IMR-90 (cell line): ENCODE measurements around the gene YARS2. TPM values are rescaled to one million over a fixed set of nuclear protein-coding genes. Genes with fewer than 3 reads are reported as not detected.

Experiments used
- ATAC-seq: fragments of 200-7000 bp; cut with Tn5 transposase; 2 replicates; pipeline ENCODE4 v1.9.1; 2020; ENCODE audit warnings: low read depth, mild to moderate bottlenecking, moderate library complexity
- BruUV-seq: library from RNA; stranded (reverse); fragments of 400-500 nt; replicated peaks from 2 replicates; lab custom pipeline; 2021; lab: Mats Ljungman, UMichigan
- CTCF ChIA-PET: fragments of 300-600 bp; formaldehyde crosslinking; extraction: SDS; loops from one replicate; lab custom pipeline; 2021; ENCODE audit warnings: antibody characterized with exemption; lab: Yijun Ruan, JAX
- POLR2A ChIA-PET: fragments of 300-600 bp; sonication (Branson Sonifier 250); formaldehyde crosslinking; loops from one replicate; lab custom pipeline; 2022; ENCODE audit warnings: antibody characterized with exemption; ENCODE audit not compliant: unreplicated experiment; lab: Charles Lee
- DNase-seq: peaks from one replicate; pipeline ENCODE4 v3.0.0; 2013
- H2AFZ ChIP-seq: replicated peaks from 2 replicates; pipeline ENCODE3; 2013; ENCODE audit warnings: low read length, mild to moderate bottlenecking; ENCODE audit not compliant: poor library complexity
- H2AK5ac ChIP-seq: 2 replicates; pipeline ENCODE4 v1.6.1; 2013; ENCODE audit warnings: low read depth, low read length, inconsistent platforms
- H2AK9ac ChIP-seq: replicated peaks from 2 replicates; pipeline ENCODE3; 2013; ENCODE audit warnings: mild to moderate bottlenecking, low read depth, low read length, moderate library complexity; ENCODE audit not compliant: poor library complexity
- H2BK120ac ChIP-seq: 2 replicates; pipeline ENCODE4 v1.6.1; 2013; ENCODE audit warnings: low read depth, low read length, inconsistent platforms
- H2BK15ac ChIP-seq: 3 replicates; pipeline ENCODE4 v1.6.1; 2013; ENCODE audit warnings: low read depth, low read length, inconsistent platforms
- H2BK20ac ChIP-seq: 2 replicates; pipeline ENCODE4 v1.6.1; 2013; ENCODE audit warnings: low read depth, mild to moderate bottlenecking, inconsistent platforms, low read length, moderate library complexity
- H2BK5ac ChIP-seq: 2 replicates; pipeline ENCODE4 v1.6.1; 2013; ENCODE audit warnings: mild to moderate bottlenecking, low read depth, low read length, inconsistent platforms; ENCODE audit not compliant: poor library complexity, severe bottlenecking
- H3K14ac ChIP-seq: replicated peaks from 2 replicates; pipeline ENCODE4 v1.6.1; 2013; ENCODE audit warnings: low read depth, low read length, inconsistent platforms
- H3K18ac ChIP-seq: 2 replicates; pipeline ENCODE4 v1.6.1; 2013; ENCODE audit warnings: low read depth, low read length, control low read depth
- H3K23ac ChIP-seq: 2 replicates; pipeline ENCODE4 v1.6.1; 2013; ENCODE audit warnings: low read depth, low read length, inconsistent platforms
- H3K27ac ChIP-seq: 2 replicates; pipeline ENCODE4 v1.5.1; 2013; ENCODE audit warnings: mild to moderate bottlenecking, control low read depth, low read length; ENCODE audit not compliant: insufficient read depth
- H3K27me3 ChIP-seq: 2 replicates; pipeline ENCODE4 v1.6.1; 2013; ENCODE audit warnings: low read length; ENCODE audit not compliant: control insufficient read depth, insufficient read depth
- H3K36me3 ChIP-seq: 2 replicates; pipeline ENCODE4 v1.6.1; 2013; ENCODE audit warnings: low read length, mixed read lengths; ENCODE audit not compliant: control insufficient read depth, insufficient read depth
- H3K4ac ChIP-seq: 2 replicates; pipeline ENCODE4 v1.6.1; 2013; ENCODE audit warnings: low read depth, low read length, inconsistent platforms
- H3K4me1 ChIP-seq: 2 replicates; pipeline ENCODE4 v1.6.1; 2013; ENCODE audit warnings: low read length, mixed read lengths; ENCODE audit not compliant: control insufficient read depth, insufficient read depth
- H3K4me2 ChIP-seq: 2 replicates; pipeline ENCODE4 v1.6.1; 2013; ENCODE audit warnings: low read depth, mild to moderate bottlenecking, control low read depth, low read length, moderate library complexity
- H3K4me3 ChIP-seq: 2 replicates; pipeline ENCODE4 v1.5.1; 2013; ENCODE audit warnings: low read depth, mild to moderate bottlenecking, control low read depth, low read length, moderate library complexity; ENCODE audit not compliant: insufficient read depth
- H3K56ac ChIP-seq: 2 replicates; pipeline ENCODE4 v1.6.1; 2013; ENCODE audit warnings: low read length, inconsistent platforms; ENCODE audit not compliant: insufficient read depth; ENCODE audit errors: extremely low read depth
- H3K79me1 ChIP-seq, 2 experiments: 2 replicates each; pipeline ENCODE4 v1.6.1; 2013; ENCODE audit warnings: low read length in 2 of 2, inconsistent platforms in 1 of 2, low read depth in 1 of 2
- H3K9ac ChIP-seq: 2 replicates; pipeline ENCODE4 v1.6.1; 2013; ENCODE audit warnings: low read depth, low read length, control low read depth
- H3K9me1 ChIP-seq: 2 replicates; pipeline ENCODE4 v1.6.1; 2013; ENCODE audit warnings: low read length, inconsistent platforms; ENCODE audit not compliant: insufficient read depth
- H3K9me3 ChIP-seq: 2 replicates; pipeline ENCODE4 v1.6.1; 2013; ENCODE audit warnings: low read length; ENCODE audit not compliant: control insufficient read depth, insufficient read depth
- H4K20me1 ChIP-seq: 2 replicates; pipeline ENCODE4 v1.6.1; 2013; ENCODE audit warnings: low read length, inconsistent platforms; ENCODE audit not compliant: insufficient read depth
- H4K5ac ChIP-seq: 2 replicates; pipeline ENCODE4 v1.6.1; 2013; ENCODE audit warnings: mild to moderate bottlenecking, low read depth, low read length, control low read depth
- H4K8ac ChIP-seq, 2 experiments: 2 replicates each; pipeline ENCODE4 v1.6.1; 2013; ENCODE audit warnings: low read depth in 2 of 2, low read length in 2 of 2, control low read depth in 1 of 2, inconsistent platforms in 1 of 2
- H4K91ac ChIP-seq: 2 replicates; pipeline ENCODE4 v1.6.1; 2013; ENCODE audit warnings: low read depth, low read length, inconsistent platforms; ENCODE audit not compliant: insufficient read depth
- CEBPB ChIP-seq: IDR thresholded peaks from 2 replicates; pipeline ENCODE4 v1.6.1; 2012; ENCODE audit warnings: low read depth, low read length, improper control_type of control experiment
- CHD1 ChIP-seq: IDR thresholded peaks from 2 replicates; pipeline ENCODE4 v1.6.1; 2012; ENCODE audit warnings: low read depth, low read length, improper control_type of control experiment
- FOS ChIP-seq: fragments of 150-350 bp; IDR thresholded peaks from 2 replicates; pipeline ENCODE4 v1.6.1; 2016; ENCODE audit warnings: low read depth, low read length
- MAFK ChIP-seq: IDR thresholded peaks from 2 replicates; pipeline ENCODE4 v1.6.1; 2012; ENCODE audit warnings: low read depth, low read length, improper control_type of control experiment
- MAZ ChIP-seq: IDR thresholded peaks from 2 replicates; pipeline ENCODE4 v1.6.1; 2012; ENCODE audit warnings: low read depth, mild to moderate bottlenecking, low read length, improper control_type of control experiment, moderate library complexity, borderline replicate concordance
- MXI1 ChIP-seq: IDR thresholded peaks from 2 replicates; pipeline ENCODE4 v1.6.1; 2012; ENCODE audit warnings: low read depth, mild to moderate bottlenecking, low read length, moderate library complexity, borderline replicate concordance
- NFE2L2 ChIP-seq: fragments of 150-350 bp; IDR thresholded peaks from 2 replicates; pipeline ENCODE4 v1.6.1; 2016; ENCODE audit warnings: low read depth, mild to moderate bottlenecking, low read length
- POLR2A ChIP-seq: IDR thresholded peaks from 2 replicates; pipeline ENCODE4 v1.6.1; 2012; ENCODE audit warnings: mild to moderate bottlenecking, low read depth, low read length
- RAD21 ChIP-seq: IDR thresholded peaks from 2 replicates; pipeline ENCODE4 v1.6.1; 2012; ENCODE audit warnings: low read length, improper control_type of control experiment
- RCOR1 ChIP-seq: IDR thresholded peaks from 2 replicates; pipeline ENCODE4 v1.6.1; 2012; ENCODE audit warnings: mild to moderate bottlenecking, low read length, improper control_type of control experiment; ENCODE audit not compliant: insufficient replicate concordance
- SMC3 ChIP-seq: fragments of 150-350 bp; IDR thresholded peaks from 2 replicates; pipeline ENCODE4 v1.6.1; 2016; ENCODE audit warnings: low read depth, mild to moderate bottlenecking, antibody characterized with exemption, low read length, moderate library complexity
- WGBS, 2 experiments: methylation state at CpG; one replicate each; pipeline versions ENCODE4 v1.1.5 to v1.1.7; 2013; ENCODE audit warnings: missing lambda C conversion rate in 2 of 2; ENCODE audit not compliant: insufficient read length in 1 of 2; ENCODE audit errors: extremely low coverage in 2 of 2; 5-methylcytosine and 5-hydroxymethylcytosine counted together
- dilution Hi-C: fragments of 300-500 bp; cut with HindIII; formaldehyde crosslinking; loops from one replicate; pipeline ENCODE4 v1.14.3; 2018; ENCODE audit warnings: low sequenced_read_pairs; ENCODE audit not compliant: unreplicated experiment
- in situ Hi-C: fragments of 300-500 bp; cut with MboI; formaldehyde crosslinking; loops from 3 replicates; pipeline ENCODE4 v1.14.3; 2019; ENCODE audit warnings: low sequenced_read_pairs, inconsistent platforms, mixed read lengths
- intact Hi-C: fragments of 100-400 bp; cut with micrococcal nuclease; formaldehyde crosslinking; loops from 2 replicates; pipeline ENCODE4 v1.10.0; 2022
- polyA plus RNA-seq, 3 experiments: library from polyadenylated mRNA; depleted of rRNA; stranded (reverse); fragments of >200 nt; gene quantifications; 2 replicates each; pipeline ENCODE4 v1.2.3, GENCODE V29; 2012; ENCODE audit warnings: low replicate concordance in 1 of 3
- total RNA-seq: library from RNA; depleted of rRNA; stranded (reverse); fragments of >200 nt; gene quantifications from 2 replicates; pipeline ENCODE4 v1.2.3, GENCODE V29; 2012
- TF ChIP-seq, protein P1 (sequence below): fragments of 150-350 bp; IDR thresholded peaks from 2 replicates; pipeline ENCODE4 v1.6.1; 2016; ENCODE audit warnings: low read depth, mild to moderate bottlenecking, low read length, moderate library complexity, borderline replicate concordance
- TF ChIP-seq, protein P2 (sequence below): fragments of 150-350 bp; IDR thresholded peaks from 2 replicates; pipeline ENCODE4 v1.6.1; 2017; ENCODE audit warnings: mild to moderate bottlenecking, antibody characterized with exemption, low read length, low read depth
- TF ChIP-seq, protein P3 (sequence below): conservative IDR thresholded peaks from 2 replicates; pipeline ENCODE4 v1.5.1; 2012; ENCODE audit warnings: mild to moderate bottlenecking, low read depth, low read length, improper control_type of control experiment

Gene YARS2
- total and polyA plus RNA-seq, 2 of the 4 experiments (the other 2 are of a cell fraction), result 15.3 to 26.9 TPM

DNA sequence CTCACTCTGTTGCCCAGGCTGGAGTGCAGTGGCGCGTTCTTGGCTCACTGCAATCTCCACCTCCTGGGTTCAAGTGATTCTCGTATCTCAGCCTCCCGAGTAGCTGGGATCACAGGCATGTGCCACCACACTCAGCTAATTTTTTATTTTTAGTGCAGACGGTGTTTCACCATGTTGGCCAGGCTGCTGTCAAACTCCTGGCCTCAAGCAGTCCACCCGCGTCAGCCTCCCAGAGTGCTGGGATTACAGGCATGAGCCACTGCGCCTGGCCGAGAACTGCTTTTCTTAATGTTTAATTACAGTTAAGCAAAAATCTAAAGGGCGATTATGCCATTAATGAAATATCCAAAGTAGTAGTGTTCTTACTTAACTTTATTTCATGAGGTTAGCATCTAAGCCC lies 13.6 kb downstream of the YARS2 start:
- Histone ChIP-seq H3K14ac (no peak overlapping the region), H3K4me3 (no peak overlapping the region), H2BK5ac (no peak overlapping the region), H3K79me1 (peaks cover 0 to 6% of the 10 kb centered on the region in 2 experiments; a peak in 2 of 4 replicates), H3K27ac (no peak overlapping the region), H3K27me3 (no peaks in the 10 kb centered on the region), H3K56ac (no peak overlapping the region), H2AK5ac (no peak overlapping the region), H2BK15ac (no peak overlapping the region), H2BK120ac (no peak overlapping the region), H3K23ac (no peak overlapping the region), H3K18ac (no peak overlapping the region), H4K91ac (no peak overlapping the region), H2BK20ac (no peak overlapping the region), H4K20me1 (no peaks in the 10 kb centered on the region), H2AFZ (no peak overlapping the region), H3K4me2 (no peak overlapping the region), H3K9me3 (no peaks in the 10 kb centered on the region), H4K8ac (no peak overlapping the region), H3K4ac (no peak overlapping the region), H3K4me1 (no peaks in the 10 kb centered on the region), H3K9me1 (no peaks in the 10 kb centered on the region), H2AK9ac (no peak overlapping the region), H3K9ac (no peak overlapping the region), H4K5ac (no peak overlapping the region), H3K36me3 (peaks cover 20% of the 10 kb centered on the region)
- ChIA-PET CTCF (no interaction called here), POLR2A (no interaction called here)
- no peak for ATAC-seq
- no peak for DNase-seq
- in situ Hi-C loops, result no loop called here
- WGBS, 2 experiments, result 98% methylated on average over 7 of the region's 10 CpGs; no CpG with 5 or more reads in 1 of the 2 experiments
- intact Hi-C loops, result no loop called here
- dilution Hi-C loops, result no loop called here
- no peak for TF ChIP-seq SMC3
- TF ChIP-seq, protein P1, sequence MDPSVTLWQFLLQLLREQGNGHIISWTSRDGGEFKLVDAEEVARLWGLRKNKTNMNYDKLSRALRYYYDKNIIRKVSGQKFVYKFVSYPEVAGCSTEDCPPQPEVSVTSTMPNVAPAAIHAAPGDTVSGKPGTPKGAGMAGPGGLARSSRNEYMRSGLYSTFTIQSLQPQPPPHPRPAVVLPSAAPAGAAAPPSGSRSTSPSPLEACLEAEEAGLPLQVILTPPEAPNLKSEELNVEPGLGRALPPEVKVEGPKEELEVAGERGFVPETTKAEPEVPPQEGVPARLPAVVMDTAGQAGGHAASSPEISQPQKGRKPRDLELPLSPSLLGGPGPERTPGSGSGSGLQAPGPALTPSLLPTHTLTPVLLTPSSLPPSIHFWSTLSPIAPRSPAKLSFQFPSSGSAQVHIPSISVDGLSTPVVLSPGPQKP, result no peak
- TF ChIP-seq RCOR1, result no peak
- no peak for TF ChIP-seq MXI1
- TF ChIP-seq, protein P2, sequence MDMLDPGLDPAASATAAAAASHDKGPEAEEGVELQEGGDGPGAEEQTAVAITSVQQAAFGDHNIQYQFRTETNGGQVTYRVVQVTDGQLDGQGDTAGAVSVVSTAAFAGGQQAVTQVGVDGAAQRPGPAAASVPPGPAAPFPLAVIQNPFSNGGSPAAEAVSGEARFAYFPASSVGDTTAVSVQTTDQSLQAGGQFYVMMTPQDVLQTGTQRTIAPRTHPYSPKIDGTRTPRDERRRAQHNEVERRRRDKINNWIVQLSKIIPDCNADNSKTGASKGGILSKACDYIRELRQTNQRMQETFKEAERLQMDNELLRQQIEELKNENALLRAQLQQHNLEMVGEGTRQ, result no peak
- TF ChIP-seq FOS, result no peak
- no peak for TF ChIP-seq MAZ
- no peak for TF ChIP-seq MAFK
- TF ChIP-seq, protein P3, sequence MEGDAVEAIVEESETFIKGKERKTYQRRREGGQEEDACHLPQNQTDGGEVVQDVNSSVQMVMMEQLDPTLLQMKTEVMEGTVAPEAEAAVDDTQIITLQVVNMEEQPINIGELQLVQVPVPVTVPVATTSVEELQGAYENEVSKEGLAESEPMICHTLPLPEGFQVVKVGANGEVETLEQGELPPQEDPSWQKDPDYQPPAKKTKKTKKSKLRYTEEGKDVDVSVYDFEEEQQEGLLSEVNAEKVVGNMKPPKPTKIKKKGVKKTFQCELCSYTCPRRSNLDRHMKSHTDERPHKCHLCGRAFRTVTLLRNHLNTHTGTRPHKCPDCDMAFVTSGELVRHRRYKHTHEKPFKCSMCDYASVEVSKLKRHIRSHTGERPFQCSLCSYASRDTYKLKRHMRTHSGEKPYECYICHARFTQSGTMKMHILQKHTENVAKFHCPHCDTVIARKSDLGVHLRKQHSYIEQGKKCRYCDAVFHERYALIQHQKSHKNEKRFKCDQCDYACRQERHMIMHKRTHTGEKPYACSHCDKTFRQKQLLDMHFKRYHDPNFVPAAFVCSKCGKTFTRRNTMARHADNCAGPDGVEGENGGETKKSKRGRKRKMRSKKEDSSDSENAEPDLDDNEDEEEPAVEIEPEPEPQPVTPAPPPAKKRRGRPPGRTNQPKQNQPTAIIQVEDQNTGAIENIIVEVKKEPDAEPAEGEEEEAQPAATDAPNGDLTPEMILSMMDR, result no peak
- no peak for TF ChIP-seq RAD21
- TF ChIP-seq CHD1, result no peak
- TF ChIP-seq CEBPB, result no peak
- no peak for TF ChIP-seq NFE2L2
- TF ChIP-seq POLR2A, result no peak
- BruUV-seq, result no TSS peak
